Measurements from ENCODE around the gene DNAJC16. TPM values are rescaled to one million over a fixed set of nuclear protein-coding genes. Genes with fewer than 3 reads are reported as not detected.

The DNAJC16 gene
- total RNA-seq, 1 donor from 2014 or later = 23.9 TPM

GRCh38 chr1:15575549-15576150 lies 49.0 kb downstream of the DNAJC16 start:
- Histone ChIP-seq H3K36me3 (no peaks in the 10 kb centered on the region), H3K27ac (no peak overlapping the region), H3K4me3 (no peak overlapping the region), H3K4me1 (peaks cover 11% of the 10 kb centered on the region), H3K27me3 (ENCODE audit: low read depth) (no peaks in the 10 kb centered on the region), H3K9me3 (no peaks in the 10 kb centered on the region)
- no peak for ATAC-seq
- intact Hi-C loops (cut with DNase I) = no loop called here
- TF ChIP-seq, protein P1, sequence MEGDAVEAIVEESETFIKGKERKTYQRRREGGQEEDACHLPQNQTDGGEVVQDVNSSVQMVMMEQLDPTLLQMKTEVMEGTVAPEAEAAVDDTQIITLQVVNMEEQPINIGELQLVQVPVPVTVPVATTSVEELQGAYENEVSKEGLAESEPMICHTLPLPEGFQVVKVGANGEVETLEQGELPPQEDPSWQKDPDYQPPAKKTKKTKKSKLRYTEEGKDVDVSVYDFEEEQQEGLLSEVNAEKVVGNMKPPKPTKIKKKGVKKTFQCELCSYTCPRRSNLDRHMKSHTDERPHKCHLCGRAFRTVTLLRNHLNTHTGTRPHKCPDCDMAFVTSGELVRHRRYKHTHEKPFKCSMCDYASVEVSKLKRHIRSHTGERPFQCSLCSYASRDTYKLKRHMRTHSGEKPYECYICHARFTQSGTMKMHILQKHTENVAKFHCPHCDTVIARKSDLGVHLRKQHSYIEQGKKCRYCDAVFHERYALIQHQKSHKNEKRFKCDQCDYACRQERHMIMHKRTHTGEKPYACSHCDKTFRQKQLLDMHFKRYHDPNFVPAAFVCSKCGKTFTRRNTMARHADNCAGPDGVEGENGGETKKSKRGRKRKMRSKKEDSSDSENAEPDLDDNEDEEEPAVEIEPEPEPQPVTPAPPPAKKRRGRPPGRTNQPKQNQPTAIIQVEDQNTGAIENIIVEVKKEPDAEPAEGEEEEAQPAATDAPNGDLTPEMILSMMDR (IDR thresholded peaks at IDR 0.05) = no peak
- no peak for DNase-seq

DNA sequence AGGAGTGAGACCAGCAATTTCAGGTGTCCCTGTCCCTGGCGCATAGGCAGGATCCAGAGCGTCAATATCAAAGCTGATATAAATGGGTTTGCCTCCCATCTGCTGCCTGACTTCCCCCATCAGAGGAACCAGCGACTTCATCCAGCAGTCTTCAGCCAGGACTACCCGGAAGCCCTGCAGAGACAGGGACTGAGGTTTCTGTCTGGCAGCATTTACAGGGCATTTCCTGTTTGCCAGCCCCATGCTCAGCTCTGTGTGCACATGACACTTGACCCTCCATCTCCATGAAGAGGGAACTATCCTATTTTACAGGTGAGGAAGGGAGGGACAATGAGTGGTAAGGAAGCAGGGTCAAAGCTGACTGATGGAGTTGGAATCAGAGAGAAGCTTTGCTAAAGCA lies 51.0 kb downstream of the DNAJC16 start:
- no peak for ATAC-seq
- Histone ChIP-seq H3K27ac (no peak overlapping the region), H3K36me3 (no peaks in the 10 kb centered on the region), H3K27me3 (ENCODE audit: low read depth) (no peaks in the 10 kb centered on the region), H3K9me3 (no peaks in the 10 kb centered on the region), H3K4me3 (no peak overlapping the region), H3K4me1 (peaks cover 11% of the 10 kb centered on the region)
- no peak for DNase-seq
- TF ChIP-seq, protein P1 (IDR thresholded peaks at IDR 0.05) = no peak
- intact Hi-C loops (cut with DNase I) = no loop called here

GRCh38 chr1:15578921-15579682 lies 52.5 kb downstream of the DNAJC16 start:
- no peaks in the 10 kb centered on the region for H3K9me3 ChIP-seq
- H3K36me3 ChIP-seq = no peaks in the 10 kb centered on the region
- peaks cover 4% of the 10 kb centered on the region for H3K27me3 ChIP-seq (ENCODE audit: low read depth)
- no peak overlapping the region for H3K27ac ChIP-seq
- TF ChIP-seq, protein P1 (IDR thresholded peaks at IDR 0.05) = no peak
- H3K4me3 ChIP-seq = no peak overlapping the region
- intact Hi-C loops (cut with DNase I) = no loop called here
- no peak for DNase-seq
- peaks cover 11% of the 10 kb centered on the region for H3K4me1 ChIP-seq
- no peak for ATAC-seq

DNA sequence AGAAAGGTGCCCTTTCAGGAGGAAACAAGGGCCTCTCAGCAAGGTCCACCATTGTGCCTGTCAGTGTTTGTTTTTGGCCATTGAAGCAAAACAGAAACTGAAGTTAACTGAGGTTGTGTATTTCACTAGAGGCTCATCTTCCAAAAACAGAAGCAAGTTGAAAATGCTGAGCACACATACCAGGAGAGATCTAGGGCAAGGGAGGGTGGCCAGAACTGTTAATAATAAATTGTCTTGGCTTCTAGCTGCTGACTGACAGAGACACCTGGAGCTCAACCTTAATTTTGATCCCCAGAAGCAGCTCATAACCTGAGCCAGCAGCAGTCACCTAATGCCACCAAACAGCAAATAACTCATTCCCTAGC lies 53.0 kb downstream of the DNAJC16 start:
- ATAC-seq = no peak
- H3K4me1 ChIP-seq = peaks cover 14% of the 10 kb centered on the region
- DNase-seq = no peak
- peaks cover 10% of the 10 kb centered on the region for H3K27me3 ChIP-seq (ENCODE audit: low read depth)
- no peaks in the 10 kb centered on the region for H3K36me3 ChIP-seq
- intact Hi-C loops (cut with DNase I) = no loop called here
- no peak overlapping the region for H3K27ac ChIP-seq
- TF ChIP-seq, protein P1 (IDR thresholded peaks at IDR 0.05) = no peak
- H3K4me3 ChIP-seq = no peak overlapping the region
- H3K9me3 ChIP-seq = no peaks in the 10 kb centered on the region

DNA sequence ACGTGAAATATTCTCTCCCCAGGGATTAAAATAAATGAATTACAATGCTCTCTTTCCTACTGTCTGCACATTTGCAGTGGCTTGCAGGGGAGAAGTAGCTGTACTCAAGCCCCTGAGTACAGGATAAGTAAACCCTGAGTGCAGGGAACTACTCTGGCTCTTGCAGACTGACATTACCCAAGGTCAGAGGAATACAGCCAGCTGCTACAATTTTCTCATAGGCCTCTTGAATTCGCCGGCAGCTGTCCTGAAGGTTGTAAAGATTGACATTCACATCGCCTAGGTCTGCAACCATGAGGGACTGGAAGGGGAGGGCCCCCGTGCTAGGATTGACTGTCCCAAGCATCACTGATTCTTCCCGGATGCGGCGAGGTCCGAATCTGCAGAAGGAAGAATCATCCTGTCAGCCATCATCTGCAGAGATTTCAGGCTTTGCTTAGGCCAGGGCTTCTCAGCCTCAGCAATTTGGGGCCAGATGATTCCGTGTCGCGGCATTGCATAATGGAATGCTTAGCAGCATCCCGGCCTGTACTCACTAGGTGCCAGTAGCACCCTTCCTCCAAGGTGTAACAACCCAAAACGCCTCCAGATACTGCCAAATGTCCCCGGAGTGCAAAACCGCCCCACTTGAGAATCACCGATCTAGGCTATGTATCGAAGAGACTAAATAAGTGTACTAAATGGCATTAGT lies 56.5 kb downstream of the DNAJC16 start:
- DNase-seq = no peak
- Histone ChIP-seq H3K9me3 (no peaks in the 10 kb centered on the region), H3K27ac (no peak overlapping the region), H3K36me3 (no peaks in the 10 kb centered on the region), H3K27me3 (ENCODE audit: low read depth) (peaks cover 17% of the 10 kb centered on the region), H3K4me3 (no peak overlapping the region), H3K4me1 (peaks cover 19% of the 10 kb centered on the region)
- TF ChIP-seq, protein P1 (IDR thresholded peaks at IDR 0.05) = no peak
- intact Hi-C loops (cut with DNase I) = no loop called here
- ATAC-seq = no peak
